ENCODE measurements around the gene RBCK1. TPM values are rescaled to one million over a fixed set of nuclear protein-coding genes. Genes with fewer than 3 reads are reported as not detected.

The RBCK1 gene
- total and polyA plus RNA-seq, 9 of the 15 experiments (the other 6 are each of a cell fraction or from before 2014, with no cell fraction given) = 5.9 to 59.3 (median 26.5) TPM

DNA sequence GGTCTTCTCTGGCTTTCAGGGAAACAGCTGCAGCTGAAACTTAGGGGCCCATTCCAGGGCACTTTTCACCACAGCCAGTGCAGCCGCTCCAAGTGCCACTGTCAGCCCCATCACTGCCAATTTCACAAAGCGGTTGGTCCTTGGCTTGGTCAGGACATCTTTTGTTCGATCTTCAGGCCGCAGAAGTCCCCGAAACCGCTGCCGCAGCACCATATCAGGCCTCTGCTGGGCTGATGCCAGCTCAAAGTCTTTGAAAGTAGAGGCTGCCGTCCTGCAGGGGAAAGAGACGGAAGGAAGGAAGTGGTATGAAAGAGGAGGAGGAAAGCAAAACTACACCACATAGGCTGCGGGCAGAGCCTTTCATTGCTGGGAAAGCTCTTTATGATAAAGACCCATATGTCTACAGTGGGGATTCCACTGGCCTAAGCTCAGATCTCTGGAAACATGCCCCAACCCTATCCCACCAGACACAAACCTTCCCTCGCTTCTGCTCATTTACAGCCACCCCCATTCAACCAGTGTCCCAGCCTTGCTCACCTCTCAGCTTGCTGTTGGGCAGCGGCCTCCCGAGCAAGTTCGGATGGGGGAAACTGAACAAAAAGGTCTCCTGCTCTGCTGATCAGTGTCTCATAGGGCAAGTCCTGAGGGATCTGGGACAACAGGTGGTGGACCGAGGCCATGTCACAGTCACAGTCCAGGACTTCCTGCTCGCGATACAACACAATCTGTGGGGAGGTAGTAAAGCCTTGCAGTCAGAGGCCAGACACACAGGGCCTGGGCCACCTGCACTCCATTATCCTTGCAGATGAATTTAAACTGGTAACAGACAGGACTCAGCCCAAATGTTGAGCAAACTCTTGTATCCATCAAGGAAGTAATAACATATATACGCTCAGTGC is 30.7 kb downstream of the RBCK1 start (continued):
- TF ChIP-seq, protein P1, sequence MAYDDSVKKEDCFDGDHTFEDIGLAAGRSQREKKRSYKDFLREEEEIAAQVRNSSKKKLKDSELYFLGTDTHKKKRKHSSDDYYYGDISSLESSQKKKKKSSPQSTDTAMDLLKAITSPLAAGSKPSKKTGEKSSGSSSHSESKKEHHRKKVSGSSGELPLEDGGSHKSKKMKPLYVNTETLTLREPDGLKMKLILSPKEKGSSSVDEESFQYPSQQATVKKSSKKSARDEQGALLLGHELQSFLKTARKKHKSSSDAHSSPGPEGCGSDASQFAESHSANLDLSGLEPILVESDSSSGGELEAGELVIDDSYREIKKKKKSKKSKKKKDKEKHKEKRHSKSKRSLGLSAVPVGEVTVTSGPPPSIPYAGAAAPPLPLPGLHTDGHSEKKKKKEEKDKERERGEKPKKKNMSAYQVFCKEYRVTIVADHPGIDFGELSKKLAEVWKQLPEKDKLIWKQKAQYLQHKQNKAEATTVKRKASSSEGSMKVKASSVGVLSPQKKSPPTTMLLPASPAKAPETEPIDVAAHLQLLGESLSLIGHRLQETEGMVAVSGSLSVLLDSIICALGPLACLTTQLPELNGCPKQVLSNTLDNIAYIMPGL (CRISPR knock-in tag; IDR thresholded peaks at IDR 0.05) = no peak
- TF ChIP-seq ZNF695 (CRISPR knock-in tag; IDR thresholded peaks at IDR 0.05) (no peak), ZNF143 (CRISPR knock-in tag; IDR thresholded peaks at IDR 0.05) (no peak), MYBL2 (IDR thresholded peaks at IDR 0.05; ENCODE audit: low read depth) (no peak), MYBL2 (CRISPR knock-in tag; IDR thresholded peaks at IDR 0.05; ENCODE audit: borderline replicate concordance) (no peak), PHF8 (IDR thresholded peaks at IDR 0.05; ENCODE audit: borderline replicate concordance, low read length) (no peak)

DNA sequence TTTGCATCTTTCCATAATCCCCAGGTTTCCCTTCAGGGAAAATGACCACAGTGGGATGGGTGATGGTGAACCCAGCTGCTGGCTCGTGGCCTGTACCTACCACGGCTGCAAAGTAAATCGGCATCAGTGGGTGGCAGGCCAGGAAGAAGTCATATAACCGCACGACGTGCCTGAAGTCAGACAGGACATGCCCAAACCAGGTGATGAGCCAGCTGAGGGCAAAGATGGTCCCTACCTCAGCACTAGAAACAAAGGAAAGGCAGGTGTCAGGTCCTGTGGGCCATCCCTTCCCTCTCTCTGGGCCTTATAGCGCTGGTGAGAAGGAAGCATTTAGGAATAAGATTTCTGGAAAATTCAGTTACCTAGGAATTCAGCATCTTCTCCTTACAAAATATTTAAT is 32.0 kb downstream of the RBCK1 start:
- no peaks in the 10 kb centered on the region for H3K9me3 ChIP-seq (replicated peaks; ENCODE audit: control insufficient read depth, insufficient read depth, low read depth, low read length)
- peaks cover 91% of the 10 kb centered on the region for H3K36me3 ChIP-seq (ENCODE audit: control insufficient read depth, insufficient read depth, low read length)
- no peak for FAIRE-seq
- CTCF ChIA-PET (ENCODE audit: low intra/inter-chr PET ratio) = no interaction called here
- H3K4me1 ChIP-seq (replicated peaks in 1 of 2; ENCODE audit: control insufficient read depth in 2 of 2, insufficient read depth in 2 of 2, low read length in 2 of 2) = peaks cover 0 to 3% of the 10 kb centered on the region in 2 experiments; a peak in 3 of 5 replicates
- intact Hi-C loops (cut with micrococcal nuclease) = no loop called here
- ATAC-seq = no peak
- H3K27ac ChIP-seq (ENCODE audit: extremely low read depth, low read depth, low read length) = no peak overlapping the region
- no TSS peak for BruUV-seq (replicated peaks)
- no peak overlapping the region for H3K4me3 ChIP-seq
- H3K9me1 ChIP-seq (ENCODE audit: control insufficient read depth, insufficient read depth, low read length) = no peaks in the 10 kb centered on the region
- H3K4me2 ChIP-seq (ENCODE audit: insufficient read depth, low read length) = no peak overlapping the region
- no peak overlapping the region for H2AFZ ChIP-seq (ENCODE audit: low read depth, low read length)
- POLR2A ChIA-PET = no interaction called here
- no peak for DNase-seq (ENCODE audit: extremely low read depth in 1 of 4, low spot score in 3 of 4)
- H4K20me1 ChIP-seq (replicated peaks; ENCODE audit: control insufficient read depth, insufficient read depth, low read length) = peaks cover 2% of the 10 kb centered on the region; the same call in 1 of the 2 replicates
- H3K9ac ChIP-seq (ENCODE audit: insufficient read depth in 1 of 2, low read depth in 2 of 2, low read length in 2 of 2) = no peak overlapping the region
- H3K27me3 ChIP-seq (ENCODE audit: control insufficient read depth in 2 of 2, insufficient read depth in 2 of 2, low read length in 2 of 2) = no peaks in the 10 kb centered on the region
- peaks cover 14% of the 10 kb centered on the region; the same call in 1 of the 3 replicates for H3K79me2 ChIP-seq (ENCODE audit: control insufficient read depth, insufficient read depth, low read length)
- in situ Hi-C loops (cut with MboI) = no loop called here
- 100% methylated on average over 4 of the region's 7 CpGs for WGBS (ENCODE audit: insufficient coverage, low coverage, missing lambda C conversion rate)
- TF ChIP-seq JUND (IDR thresholded peaks at IDR 0.05; ENCODE audit: borderline replicate concordance, low read depth, low read length) = no peak
- no peak for TF ChIP-seq JUND (tag; IDR thresholded peaks at IDR 0.05; ENCODE audit: borderline replicate concordance, low read depth, low read length)
- no peak for TF ChIP-seq DPF2 (IDR thresholded peaks at IDR 0.05)
- TF ChIP-seq POLR3G (IDR thresholded peaks at IDR 0.05; ENCODE audit: extremely low read depth, insufficient read length, insufficient replicate concordance) = no peak
- no peak for TF ChIP-seq NR1H2 (CRISPR knock-in tag; IDR thresholded peaks at IDR 0.05)
- TF ChIP-seq U2AF1 (optimal IDR thresholded peaks at IDR 0.05; ENCODE audit: low read depth, low read length) = no peak
- no peak for TF ChIP-seq XRCC3 (IDR thresholded peaks at IDR 0.05)
- no peak for TF ChIP-seq ZNF239 (CRISPR knock-in tag; IDR thresholded peaks at IDR 0.05)
- no peak for TF ChIP-seq CCNT2 (IDR thresholded peaks at IDR 0.05; ENCODE audit: borderline replicate concordance, extremely low read depth, insufficient read length, low read depth, low read length)
- TF ChIP-seq, protein P2, sequence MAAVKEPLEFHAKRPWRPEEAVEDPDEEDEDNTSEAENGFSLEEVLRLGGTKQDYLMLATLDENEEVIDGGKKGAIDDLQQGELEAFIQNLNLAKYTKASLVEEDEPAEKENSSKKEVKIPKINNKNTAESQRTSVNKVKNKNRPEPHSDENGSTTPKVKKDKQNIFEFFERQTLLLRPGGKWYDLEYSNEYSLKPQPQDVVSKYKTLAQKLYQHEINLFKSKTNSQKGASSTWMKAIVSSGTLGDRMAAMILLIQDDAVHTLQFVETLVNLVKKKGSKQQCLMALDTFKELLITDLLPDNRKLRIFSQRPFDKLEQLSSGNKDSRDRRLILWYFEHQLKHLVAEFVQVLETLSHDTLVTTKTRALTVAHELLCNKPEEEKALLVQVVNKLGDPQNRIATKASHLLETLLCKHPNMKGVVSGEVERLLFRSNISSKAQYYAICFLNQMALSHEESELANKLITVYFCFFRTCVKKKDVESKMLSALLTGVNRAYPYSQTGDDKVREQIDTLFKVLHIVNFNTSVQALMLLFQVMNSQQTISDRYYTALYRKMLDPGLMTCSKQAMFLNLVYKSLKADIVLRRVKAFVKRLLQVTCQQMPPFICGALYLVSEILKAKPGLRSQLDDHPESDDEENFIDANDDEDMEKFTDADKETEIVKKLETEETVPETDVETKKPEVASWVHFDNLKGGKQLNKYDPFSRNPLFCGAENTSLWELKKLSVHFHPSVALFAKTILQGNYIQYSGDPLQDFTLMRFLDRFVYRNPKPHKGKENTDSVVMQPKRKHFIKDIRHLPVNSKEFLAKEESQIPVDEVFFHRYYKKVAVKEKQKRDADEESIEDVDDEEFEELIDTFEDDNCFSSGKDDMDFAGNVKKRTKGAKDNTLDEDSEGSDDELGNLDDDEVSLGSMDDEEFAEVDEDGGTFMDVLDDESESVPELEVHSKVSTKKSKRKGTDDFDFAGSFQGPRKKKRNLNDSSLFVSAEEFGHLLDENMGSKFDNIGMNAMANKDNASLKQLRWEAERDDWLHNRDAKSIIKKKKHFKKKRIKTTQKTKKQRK (IDR thresholded peaks at IDR 0.05; ENCODE audit: borderline replicate concordance, low read depth, low read length) = no peak
